ENCODE measurements around the gene CCNQ. TPM values are rescaled to one million over a fixed set of nuclear protein-coding genes. Genes with fewer than 3 reads are reported as not detected.

The CCNQ gene
- total and polyA plus RNA-seq, 2 donors from 2014 or later, result 14.6 to 35.4 TPM

GRCh38 chrX:153596981-153597750 is 1.8 kb downstream of the CCNQ start:
- TF ChIP-seq CTCF (IDR thresholded peaks at IDR 0.05; ENCODE audit: borderline replicate concordance, extremely low read depth, insufficient read depth), result no peak
- FAIRE-seq, result no peak
- Histone ChIP-seq H3K9ac (ENCODE audit: low read length in 3 of 3) (no peak overlapping the region), H3K9me3 (ENCODE audit: control insufficient read depth in 2 of 3, insufficient read depth in 1 of 3, low read length in 3 of 3) (no peaks in the 10 kb centered on the region), H3K27ac (ENCODE audit: low read depth in 2 of 2, low read length in 2 of 2) (no peak overlapping the region), H3K4me3 (ENCODE audit: low read length in 3 of 3) (no peak overlapping the region), H3K4me1 (ENCODE audit: control insufficient read depth in 2 of 3, insufficient read depth in 2 of 3, low read depth in 1 of 3, low read length in 3 of 3) (peaks cover 0 to 12% (median 0%) of the 10 kb centered on the region in 3 donors), H3K36me3 (ENCODE audit: control insufficient read depth in 2 of 3, insufficient read depth in 3 of 3, low read length in 3 of 3) (peaks cover 0 to 6% (median 3%) of the 10 kb centered on the region in 3 donors), H3K27me3 (ENCODE audit: control insufficient read depth, insufficient read depth, low read length) (no peaks in the 10 kb centered on the region)
- intact Hi-C loops (cut with DNase I), result no loop called here
- DNase-seq, result no peak

GRCh38 chrX:153595859-153596857 is 2.8 kb downstream of the CCNQ start:
- no peak for TF ChIP-seq CTCF (IDR thresholded peaks at IDR 0.05; ENCODE audit: borderline replicate concordance, extremely low read depth, insufficient read depth)
- H3K4me1 ChIP-seq (ENCODE audit: control insufficient read depth in 2 of 3, insufficient read depth in 2 of 3, low read depth in 1 of 3, low read length in 3 of 3), result peaks cover 0 to 12% (median 0%) of the 10 kb centered on the region in 3 donors
- H3K27ac ChIP-seq (ENCODE audit: low read depth in 2 of 2, low read length in 2 of 2), result no peak overlapping the region
- FAIRE-seq (no peak), DNase-seq (no peak)
- no peaks in the 10 kb centered on the region for H3K9me3 ChIP-seq (ENCODE audit: control insufficient read depth in 2 of 3, insufficient read depth in 1 of 3, low read length in 3 of 3)
- H3K27me3 ChIP-seq (ENCODE audit: control insufficient read depth, insufficient read depth, low read length), result no peaks in the 10 kb centered on the region
- intact Hi-C loops (cut with DNase I), result no loop called here
- H3K4me3 ChIP-seq (ENCODE audit: low read length in 3 of 3), result no peak overlapping the region
- H3K36me3 ChIP-seq (ENCODE audit: control insufficient read depth in 2 of 3, insufficient read depth in 3 of 3, low read length in 3 of 3), result peaks cover 0 to 6% (median 3%) of the 10 kb centered on the region in 3 donors
- H3K9ac ChIP-seq (ENCODE audit: low read length in 3 of 3), result no peak overlapping the region

DNA sequence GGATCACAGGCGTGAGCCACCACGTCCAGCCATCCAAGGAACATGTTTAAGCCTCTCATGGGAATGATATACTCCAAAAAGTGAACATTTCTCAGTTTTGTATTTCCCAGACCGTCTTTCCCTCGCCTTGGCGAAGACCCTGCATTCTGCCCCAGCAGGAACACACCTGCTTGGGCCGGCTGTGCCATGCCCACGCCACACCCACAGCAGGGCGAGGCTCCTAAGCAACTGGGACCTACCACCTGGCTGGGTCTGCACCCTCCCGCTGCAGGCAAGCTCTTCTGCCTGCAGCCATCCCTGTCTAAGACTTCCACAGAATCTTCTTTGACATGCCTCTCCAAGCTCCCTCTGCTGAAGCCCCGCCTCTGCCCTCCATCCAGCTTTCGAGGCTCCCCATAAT is 3.6 kb downstream of the CCNQ start:
- Histone ChIP-seq H3K9ac (ENCODE audit: low read length in 3 of 3) (no peak overlapping the region), H3K36me3 (ENCODE audit: control insufficient read depth in 2 of 3, insufficient read depth in 3 of 3, low read length in 3 of 3) (peaks cover 0 to 6% (median 3%) of the 10 kb centered on the region in 3 donors), H3K4me3 (ENCODE audit: low read length in 3 of 3) (no peak overlapping the region), H3K27me3 (ENCODE audit: control insufficient read depth, insufficient read depth, low read length) (no peaks in the 10 kb centered on the region), H3K4me1 (ENCODE audit: control insufficient read depth in 2 of 3, insufficient read depth in 2 of 3, low read depth in 1 of 3, low read length in 3 of 3) (peaks cover 0 to 7% (median 0%) of the 10 kb centered on the region in 3 donors), H3K9me3 (ENCODE audit: control insufficient read depth in 2 of 3, insufficient read depth in 1 of 3, low read length in 3 of 3) (no peaks in the 10 kb centered on the region), H3K27ac (ENCODE audit: low read depth in 2 of 2, low read length in 2 of 2) (no peak overlapping the region)
- TF ChIP-seq CTCF (IDR thresholded peaks at IDR 0.05; ENCODE audit: borderline replicate concordance, extremely low read depth, insufficient read depth), result no peak
- intact Hi-C loops (cut with DNase I), result no loop called here
- DNase-seq, result no peak
- no peak for FAIRE-seq
